Measurements from ENCODE around the gene MYBPHL.

DNA sequence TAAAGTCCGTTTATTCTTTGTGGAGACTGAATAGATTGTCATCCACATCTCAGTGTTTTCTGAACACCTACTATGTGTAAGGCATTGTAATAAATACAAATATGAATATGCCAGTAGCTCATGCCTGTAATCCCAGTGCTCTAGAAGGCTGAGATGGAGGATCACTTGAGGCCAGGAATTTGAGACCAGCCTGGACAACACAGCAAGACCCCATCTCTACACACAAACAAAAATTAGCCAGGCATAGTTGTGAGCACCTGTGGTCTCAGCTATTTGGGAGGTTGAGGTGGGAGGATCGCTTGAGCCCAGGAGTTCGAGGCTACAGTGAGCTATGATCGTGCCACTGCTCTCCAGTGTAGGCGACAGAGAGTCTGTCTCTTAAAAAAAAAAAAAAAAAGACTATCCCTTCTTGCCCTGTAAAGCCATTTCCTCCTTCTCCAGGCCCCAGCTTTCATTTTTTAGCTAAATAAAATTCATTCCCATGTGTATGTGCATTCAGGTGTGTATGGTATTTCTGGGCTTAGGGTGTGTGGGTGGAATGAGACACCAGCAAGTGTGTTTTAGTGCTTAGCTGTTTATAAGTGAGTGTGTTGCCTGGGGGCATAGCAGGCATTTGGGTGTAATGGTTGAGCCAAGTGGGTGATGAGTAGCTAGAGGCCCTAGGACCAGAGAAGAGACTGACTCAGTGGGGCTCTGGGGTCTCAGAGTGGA lies 49.7 kb downstream of the MYBPHL start:
- no peak for TF ChIP-seq POLR2A (IDR thresholded peaks at IDR 0.05)
- TF ChIP-seq, protein P1, sequence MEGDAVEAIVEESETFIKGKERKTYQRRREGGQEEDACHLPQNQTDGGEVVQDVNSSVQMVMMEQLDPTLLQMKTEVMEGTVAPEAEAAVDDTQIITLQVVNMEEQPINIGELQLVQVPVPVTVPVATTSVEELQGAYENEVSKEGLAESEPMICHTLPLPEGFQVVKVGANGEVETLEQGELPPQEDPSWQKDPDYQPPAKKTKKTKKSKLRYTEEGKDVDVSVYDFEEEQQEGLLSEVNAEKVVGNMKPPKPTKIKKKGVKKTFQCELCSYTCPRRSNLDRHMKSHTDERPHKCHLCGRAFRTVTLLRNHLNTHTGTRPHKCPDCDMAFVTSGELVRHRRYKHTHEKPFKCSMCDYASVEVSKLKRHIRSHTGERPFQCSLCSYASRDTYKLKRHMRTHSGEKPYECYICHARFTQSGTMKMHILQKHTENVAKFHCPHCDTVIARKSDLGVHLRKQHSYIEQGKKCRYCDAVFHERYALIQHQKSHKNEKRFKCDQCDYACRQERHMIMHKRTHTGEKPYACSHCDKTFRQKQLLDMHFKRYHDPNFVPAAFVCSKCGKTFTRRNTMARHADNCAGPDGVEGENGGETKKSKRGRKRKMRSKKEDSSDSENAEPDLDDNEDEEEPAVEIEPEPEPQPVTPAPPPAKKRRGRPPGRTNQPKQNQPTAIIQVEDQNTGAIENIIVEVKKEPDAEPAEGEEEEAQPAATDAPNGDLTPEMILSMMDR (IDR thresholded peaks at IDR 0.05) = no peak
